Endothelial cell of umbilical vein (primary cell): ENCODE data around the gene PAXX. TPM values are rescaled to one million over a fixed set of nuclear protein-coding genes. Genes with fewer than 3 reads are reported as not detected.

Experiments used
- BruUV-seq: library from RNA; stranded (reverse); fragments of 400-500 nt; replicated peaks from 2 replicates; lab custom pipeline; 2021; lab: Mats Ljungman, UMichigan
- CTCF ChIA-PET: fragments of 300-600, 350-600 bp; sonication (Branson Sonifier 250); formaldehyde crosslinking; loops from one replicate; lab custom pipeline; 2021; ENCODE audit warnings: antibody characterized with exemption, inconsistent platforms; lab: Charles Lee
- POLR2A ChIA-PET: fragments of 300-600, 350-600 bp; sonication (Branson Sonifier 250); formaldehyde crosslinking; loops from one replicate; lab custom pipeline; 2021; ENCODE audit warnings: antibody characterized with exemption, inconsistent platforms; lab: Charles Lee
- DNase-seq: peaks from one replicate; pipeline ENCODE4 v3.0.0-alpha.2; 2011; ENCODE audit warnings: low read depth, low spot score
- FAIRE-seq: peaks from 2 replicates; lab custom pipeline; 2011; peaks lifted over from hg19 to GRCh38; lab: Jason Lieb, UNC
- H2AFZ ChIP-seq: 2 replicates; pipeline ENCODE4 v1.6.0; 2012; ENCODE audit warnings: low read depth, low read length, control low read depth, inconsistent platforms
- H3K27ac ChIP-seq: 2 replicates; pipeline ENCODE4 v1.5.1; 2011; ENCODE audit warnings: low read depth, mild to moderate bottlenecking, control low read depth, low read length, moderate library complexity; ENCODE audit not compliant: insufficient read depth
- H3K27me3 ChIP-seq, 2 experiments: 2 replicates each; pipeline versions ENCODE4 v1.6.0 to v1.6.1; 2011; ENCODE audit warnings: low read length in 2 of 2, mixed read lengths in 1 of 2; ENCODE audit not compliant: control insufficient read depth in 2 of 2, insufficient read depth in 2 of 2
- H3K36me3 ChIP-seq, 2 experiments: 2 replicates in 1 of 2; 3 replicates in 1 of 2; pipeline ENCODE4 v1.5.1; 2011; ENCODE audit warnings: low read length in 2 of 2, mild to moderate bottlenecking in 1 of 2, moderate library complexity in 1 of 2; ENCODE audit not compliant: control insufficient read depth in 2 of 2, insufficient read depth in 2 of 2; ENCODE audit errors: extremely low read depth in 1 of 2
- H3K4me1 ChIP-seq: 3 replicates; pipeline ENCODE4 v1.5.1; 2011; ENCODE audit warnings: mild to moderate bottlenecking, low read length; ENCODE audit not compliant: control insufficient read depth, insufficient read depth; ENCODE audit errors: extremely low read depth
- H3K4me2 ChIP-seq: 2 replicates; pipeline ENCODE4 v1.6.1; 2011; ENCODE audit warnings: low read length, control low read depth, mixed read lengths; ENCODE audit not compliant: insufficient read depth
- H3K4me3 ChIP-seq, 3 experiments: fragments of 200-600 bp in 1 of 3; sonication (generic), shearing (Covaris generic) in 1 of 3; replicated peaks in 1 of 3; 2 replicates each; pipeline ENCODE4 v1.5.1; 2011 to 2016; ENCODE audit warnings: control low read depth in 3 of 3, low read length in 3 of 3, mild to moderate bottlenecking in 2 of 3, inconsistent platforms in 1 of 3, low read depth in 1 of 3, moderate library complexity in 1 of 3; ENCODE audit not compliant: insufficient read depth in 1 of 3
- H3K79me2 ChIP-seq: 2 replicates; pipeline ENCODE4 v1.6.0; 2012; ENCODE audit warnings: low read length, inconsistent platforms; ENCODE audit not compliant: control insufficient read depth, insufficient read depth
- H3K9ac ChIP-seq: replicated peaks from 2 replicates; pipeline ENCODE3; 2011; ENCODE audit warnings: low read length, control low read depth; ENCODE audit not compliant: insufficient read depth; ENCODE audit errors: extremely low read depth
- H3K9me1 ChIP-seq: replicated peaks from 3 replicates; pipeline ENCODE4 v1.6.0; 2011; ENCODE audit warnings: mild to moderate bottlenecking, low read length; ENCODE audit not compliant: control insufficient read depth, insufficient read depth; ENCODE audit errors: extremely low read depth
- H3K9me3 ChIP-seq: replicated peaks from 2 replicates; pipeline ENCODE4 v1.5.1; 2012; ENCODE audit warnings: low read length, inconsistent platforms; ENCODE audit not compliant: control insufficient read depth, insufficient read depth
- H4K20me1 ChIP-seq: replicated peaks from 2 replicates; pipeline ENCODE3; 2011; ENCODE audit warnings: mild to moderate bottlenecking, low read length; ENCODE audit not compliant: control insufficient read depth, insufficient read depth; ENCODE audit errors: extremely low read depth
- EZH2 ChIP-seq: IDR thresholded peaks from 2 replicates; pipeline ENCODE4 v1.6.1; 2012; ENCODE audit warnings: borderline replicate concordance, low read depth, mild to moderate bottlenecking, moderate library complexity, low read length, inconsistent platforms; ENCODE audit not compliant: severe bottlenecking
- FOS ChIP-seq: IDR thresholded peaks from 2 replicates; pipeline ENCODE4 v1.6.1; 2011; ENCODE audit warnings: mild to moderate bottlenecking, low read length, moderate library complexity, borderline replicate concordance; ENCODE audit not compliant: insufficient read depth
- GATA2 ChIP-seq: IDR thresholded peaks from 2 replicates; pipeline ENCODE4 v1.7.0; 2011; ENCODE audit warnings: low read depth, mild to moderate bottlenecking, moderate library complexity, mixed read lengths, low read length; ENCODE audit not compliant: insufficient read length, insufficient read depth
- JUN ChIP-seq: IDR thresholded peaks from 2 replicates; pipeline ENCODE4 v1.6.1; 2011; ENCODE audit warnings: borderline replicate concordance, low read depth; ENCODE audit not compliant: insufficient read length, insufficient read depth
- MYC ChIP-seq: IDR thresholded peaks from one replicate; pipeline ENCODE4 v1.6.1; 2011; ENCODE audit warnings: mild to moderate bottlenecking, low read depth, low read length
- POLR2A ChIP-seq: IDR thresholded peaks from 2 replicates; pipeline ENCODE4 v1.6.1; 2012; ENCODE audit warnings: low read depth, mild to moderate bottlenecking, control low read depth, low read length
- POLR2AphosphoS5 ChIP-seq: IDR thresholded peaks from 2 replicates; pipeline ENCODE4 v1.6.1; 2012; ENCODE audit warnings: low read depth, mild to moderate bottlenecking, control low read depth, low read length, moderate library complexity; ENCODE audit not compliant: insufficient read depth
- dilution Hi-C: fragments of 300-500 bp; cut with MboI; formaldehyde crosslinking; loops from one replicate; pipeline ENCODE4 v1.15.0; 2019; ENCODE audit warnings: low sequenced_read_pairs; ENCODE audit not compliant: extremely low pct_ligation_motif_present
- intact Hi-C: fragments of 100-400 bp; cut with micrococcal nuclease; formaldehyde crosslinking; loops from one replicate; pipeline ENCODE4 v1.10.0; 2022
- polyA plus RNA-seq, 4 experiments: library from polyadenylated mRNA; depleted of rRNA in 3 of 4; stranded (reverse) in 3 of 4; unstranded in 1 of 4; fragments of >200 nt; gene quantifications; 2 replicates each; pipeline versions ENCODE4 v1.2.1 to v1.2.3, GENCODE V29; 2011 to 2012; ENCODE audit warnings: missing spikeins in 1 of 4
- total RNA-seq: library from RNA; stranded (reverse); gene quantifications from 2 replicates; pipeline ENCODE4 v1.2.3, GENCODE V29; 2021
- TF ChIP-seq, protein P1 (sequence below): IDR thresholded peaks from 2 replicates; pipeline ENCODE4 v1.6.1; 2011; ENCODE audit not compliant: insufficient read depth, insufficient read length
- TF ChIP-seq, protein P2 (sequence below), 2 donors: IDR thresholded peaks; 1 replicate in 1 of 2; 2 replicates in 1 of 2; pipeline ENCODE4 v1.5.1; 2011; ENCODE audit warnings: low read length in 2 of 2, mild to moderate bottlenecking in 2 of 2, moderate library complexity in 2 of 2, control low read depth in 1 of 2, inconsistent platforms in 1 of 2, low read depth in 1 of 2; ENCODE audit not compliant: insufficient read depth in 1 of 2; ENCODE audit errors: extremely low read depth in 1 of 2

PAXX gene
- total and polyA plus RNA-seq, 2 donors (not counting 3 experiments of a cell fraction or from before 2014, with no cell fraction given) = 34.0 to 35.0 TPM

DNA sequence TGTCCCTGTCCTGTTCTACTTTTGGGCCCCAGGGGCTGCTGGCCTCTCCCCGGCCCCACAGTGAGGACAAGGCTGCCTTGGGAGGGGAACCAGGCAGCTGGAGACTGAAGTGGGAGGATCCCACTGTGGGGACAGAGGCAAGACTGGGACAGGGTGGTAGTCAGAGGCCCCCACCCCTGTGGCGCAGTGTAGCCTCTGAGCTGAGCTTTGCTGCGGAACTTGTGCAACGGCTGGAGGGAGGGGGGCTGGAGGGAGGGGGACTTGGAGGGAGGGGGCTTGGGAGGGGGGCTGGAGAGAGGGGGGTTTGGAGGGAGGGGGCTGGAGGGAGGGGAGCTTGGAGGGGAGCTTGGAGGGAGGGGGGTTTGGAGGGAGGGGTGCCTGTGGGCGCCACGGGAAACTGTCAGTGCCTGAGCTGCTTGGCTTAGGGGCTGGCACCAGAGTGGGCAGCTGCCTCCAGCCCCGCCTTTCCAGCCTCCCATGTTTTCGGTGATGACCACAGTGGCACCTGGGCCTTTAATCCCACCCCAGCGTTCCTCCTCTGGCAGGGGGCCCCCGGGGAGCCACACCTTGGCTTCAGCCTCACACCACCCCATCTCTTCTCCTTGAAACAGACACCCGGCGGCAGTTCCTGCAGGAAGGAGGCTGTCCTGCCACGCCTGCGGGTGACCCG, 42.0 kb downstream of the PAXX start:
- Histone ChIP-seq H3K9me3 (no peaks in the 10 kb centered on the region), H3K4me1 (peaks cover under 1% of the 10 kb centered on the region), H3K9ac (no peak overlapping the region), H3K4me3 (no peak overlapping the region), H3K36me3 (peaks cover 0 to 6% of the 10 kb centered on the region in 2 experiments), H3K9me1 (no peaks in the 10 kb centered on the region), H4K20me1 (no peaks in the 10 kb centered on the region), H3K27ac (no peak overlapping the region), H3K79me2 (no peaks in the 10 kb centered on the region), H2AFZ (no peak overlapping the region), H3K4me2 (no peak overlapping the region), H3K27me3 (no peaks in the 10 kb centered on the region)
- TF ChIP-seq FOS (no peak), JUN (no peak), GATA2 (no peak), POLR2AphosphoS5 (no peak), EZH2 (no peak), POLR2A (no peak), MYC (no peak)
- TF ChIP-seq, protein P1, sequence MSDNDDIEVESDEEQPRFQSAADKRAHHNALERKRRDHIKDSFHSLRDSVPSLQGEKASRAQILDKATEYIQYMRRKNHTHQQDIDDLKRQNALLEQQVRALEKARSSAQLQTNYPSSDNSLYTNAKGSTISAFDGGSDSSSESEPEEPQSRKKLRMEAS = no peak
- TF ChIP-seq, protein P2, sequence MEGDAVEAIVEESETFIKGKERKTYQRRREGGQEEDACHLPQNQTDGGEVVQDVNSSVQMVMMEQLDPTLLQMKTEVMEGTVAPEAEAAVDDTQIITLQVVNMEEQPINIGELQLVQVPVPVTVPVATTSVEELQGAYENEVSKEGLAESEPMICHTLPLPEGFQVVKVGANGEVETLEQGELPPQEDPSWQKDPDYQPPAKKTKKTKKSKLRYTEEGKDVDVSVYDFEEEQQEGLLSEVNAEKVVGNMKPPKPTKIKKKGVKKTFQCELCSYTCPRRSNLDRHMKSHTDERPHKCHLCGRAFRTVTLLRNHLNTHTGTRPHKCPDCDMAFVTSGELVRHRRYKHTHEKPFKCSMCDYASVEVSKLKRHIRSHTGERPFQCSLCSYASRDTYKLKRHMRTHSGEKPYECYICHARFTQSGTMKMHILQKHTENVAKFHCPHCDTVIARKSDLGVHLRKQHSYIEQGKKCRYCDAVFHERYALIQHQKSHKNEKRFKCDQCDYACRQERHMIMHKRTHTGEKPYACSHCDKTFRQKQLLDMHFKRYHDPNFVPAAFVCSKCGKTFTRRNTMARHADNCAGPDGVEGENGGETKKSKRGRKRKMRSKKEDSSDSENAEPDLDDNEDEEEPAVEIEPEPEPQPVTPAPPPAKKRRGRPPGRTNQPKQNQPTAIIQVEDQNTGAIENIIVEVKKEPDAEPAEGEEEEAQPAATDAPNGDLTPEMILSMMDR (IDR thresholded peaks at IDR 0.05; ENCODE audit: extremely low read depth in 1 of 2, insufficient read depth in 1 of 2, low read depth in 1 of 2, low read length in 2 of 2) = no peak
- intact Hi-C loops = loop anchor here (2.0 kb wide), 1 partner anchor 191 kb away; the partner anchor contains the start of gene AJM1
- FAIRE-seq = no peak
- BruUV-seq = no TSS peak
- ChIA-PET POLR2A (interaction anchor here (0.6 kb wide), 2 partner anchors 33 to 106 kb away, joined by 3 to 5 read pairs; no protein-coding TSS in a partner anchor), CTCF (interaction anchor here (0.9 to 4.3 kb wide), 27 partner anchors 8 to 262 kb away, joined by 3 to 111 read pairs (median 6); partner anchors contain the start of genes AJM1, CLIC3, FBXW5 and MAN1B1)
- DNase-seq = no peak
- dilution Hi-C loops = no loop called here
